H1 (cell line): ENCODE results near the gene PGK1.
"Not testable (repeated sequence)": the region's sequence is repeated elsewhere in the genome, so short reads cannot be mapped to it uniquely, and the experiment has no call there.

Source experiments
- ATF3 ChIP-seq: IDR thresholded peaks from 2 replicates; pipeline ENCODE4 v1.6.1; 2011; ENCODE audit warnings: low read depth, mild to moderate bottlenecking, low read length; ENCODE audit not compliant: insufficient read depth
- CTCF ChIP-seq, 3 experiments: IDR thresholded peaks; 1 replicate in 2 of 3; 2 replicates in 1 of 3; pipeline versions ENCODE4 v1.5.1 to v1.6.1; 2011; ENCODE audit warnings: low read length in 3 of 3, mild to moderate bottlenecking in 3 of 3, inconsistent platforms in 2 of 3, low read depth in 1 of 3, moderate library complexity in 1 of 3; ENCODE audit not compliant: insufficient read depth in 1 of 3; ENCODE audit errors: control extremely low read depth in 1 of 3
- EZH2 ChIP-seq: fragments of 200-600 bp; sonication (generic); IDR thresholded peaks from 2 replicates; pipeline ENCODE4 v1.7.1; 2012; ENCODE audit warnings: low read depth, mild to moderate bottlenecking, moderate library complexity, low read length, inconsistent platforms; ENCODE audit not compliant: severe bottlenecking
- MAX ChIP-seq: IDR thresholded peaks from 2 replicates; pipeline ENCODE4 v1.6.1; 2012; ENCODE audit warnings: inconsistent platforms
- PHF8 ChIP-seq: fragments of 200-600 bp; sonication (generic); conservative IDR thresholded peaks from 2 replicates; pipeline ENCODE4 v1.7.1; 2012; ENCODE audit warnings: low read depth, mild to moderate bottlenecking, inconsistent platforms, low read length, moderate library complexity
- TEAD4 ChIP-seq: IDR thresholded peaks from 2 replicates; pipeline ENCODE4 v1.6.1; 2012; ENCODE audit warnings: low read depth, low read length, inconsistent platforms, mixed read lengths
- ZNF274 ChIP-seq: IDR thresholded peaks from 2 replicates; pipeline ENCODE4 v1.7.0; 2012; ENCODE audit warnings: low read length, borderline replicate concordance; ENCODE audit errors: extremely low read depth

GRCh38 chrX:78157373-78157772, 53.3 kb downstream of the PGK1 start:
- TF ChIP-seq ATF3; PHF8; CTCF (IDR thresholded peaks at IDR 0.05; ENCODE audit: control extremely low read depth in 1 of 3, insufficient read depth in 1 of 3, low read depth in 1 of 3, low read length in 3 of 3); TEAD4; EZH2; MAX; ZNF274: not testable (repeated sequence)
